H1 (cell line): ENCODE data around the gene TBC1D9. TPM values are rescaled to one million over a fixed set of nuclear protein-coding genes. Genes with fewer than 3 reads are reported as not detected.

Experiments
- CTCF ChIA-PET: fragments of 300-600 bp; sonication (Branson Sonifier 250); formaldehyde crosslinking; loops from one replicate; lab custom pipeline; 2021; ENCODE audit not compliant: partially characterized antibody; lab: Charles Lee
- POLR2A ChIA-PET: fragments of 300-600 bp; sonication (Branson Sonifier 250); formaldehyde crosslinking; loops from one replicate; lab custom pipeline; 2021; ENCODE audit warnings: inconsistent platforms; ENCODE audit not compliant: partially characterized antibody; lab: Charles Lee
- DNase-seq, 2 experiments: peaks; one replicate each; pipeline versions ENCODE4 v3.0.0 to v3.0.0-alpha.2; 2010 to 2022; ENCODE audit warnings: low spot score in 2 of 2, low read depth in 1 of 2, mixed read lengths in 1 of 2
- FAIRE-seq: peaks from 2 replicates; lab custom pipeline; 2011; peaks lifted over from hg19 to GRCh38; lab: Jason Lieb, UNC
- H2AFZ ChIP-seq: 2 replicates; pipeline ENCODE4 v1.8.1; 2012; ENCODE audit warnings: low read length, inconsistent platforms
- H2AK5ac ChIP-seq: 2 replicates; pipeline ENCODE4 v1.6.1; 2013; ENCODE audit warnings: low read depth, low read length
- H2BK120ac ChIP-seq: replicated peaks from 2 replicates; pipeline ENCODE3; 2013; ENCODE audit warnings: low read depth, low read length, inconsistent platforms
- H2BK12ac ChIP-seq: 2 replicates; pipeline ENCODE4 v1.6.1; 2013; ENCODE audit warnings: low read depth, low read length
- H2BK15ac ChIP-seq: 2 replicates; pipeline ENCODE4 v1.6.1; 2013; ENCODE audit warnings: low read length
- H2BK20ac ChIP-seq: 2 replicates; pipeline ENCODE4 v1.6.1; 2013; ENCODE audit warnings: low read length
- H2BK5ac ChIP-seq: 2 replicates; pipeline ENCODE4 v1.6.1; 2013; ENCODE audit warnings: low read depth, low read length
- H3K14ac ChIP-seq: 2 replicates; pipeline ENCODE4 v1.6.1; 2013; ENCODE audit warnings: inconsistent platforms; ENCODE audit not compliant: insufficient read length
- H3K18ac ChIP-seq: 2 replicates; pipeline ENCODE4 v1.6.1; 2013; ENCODE audit warnings: low read length; ENCODE audit errors: extremely low read depth
- H3K23ac ChIP-seq: 2 replicates; pipeline ENCODE4 v1.6.1; 2013; ENCODE audit warnings: inconsistent platforms; ENCODE audit not compliant: insufficient read length
- H3K23me2 ChIP-seq: 2 replicates; pipeline ENCODE4 v1.6.1; 2013; ENCODE audit warnings: low read depth, low read length
- H3K27ac ChIP-seq: 2 replicates; pipeline ENCODE4 v1.6.1; 2011; ENCODE audit warnings: low read depth, low read length, inconsistent platforms
- H3K27me3 ChIP-seq, 4 experiments: replicated peaks in 1 of 4; 1 replicate in 1 of 4; 2 replicates in 3 of 4; pipeline versions ENCODE4 v1.6.1 to v1.8.1; 2011 to 2013; ENCODE audit warnings: low read length in 3 of 4, mild to moderate bottlenecking in 3 of 4, inconsistent platforms in 2 of 4, mixed read lengths in 2 of 4, moderate library complexity in 1 of 4; ENCODE audit not compliant: control insufficient read depth in 3 of 4, insufficient read depth in 3 of 4; ENCODE audit errors: extremely low read depth in 1 of 4
- H3K36me3 ChIP-seq, 4 experiments: 2 replicates each; pipeline versions ENCODE4 v1.6.1 to v1.8.1; 2011 to 2013; ENCODE audit warnings: mild to moderate bottlenecking in 4 of 4, low read length in 3 of 4, moderate library complexity in 2 of 4, control low read depth in 1 of 4, inconsistent platforms in 1 of 4; ENCODE audit not compliant: insufficient read depth in 4 of 4, control insufficient read depth in 2 of 4
- H3K4ac ChIP-seq: replicated peaks from 2 replicates; pipeline ENCODE3; 2013; ENCODE audit warnings: low read length, low read depth, mixed read lengths, inconsistent platforms; ENCODE audit not compliant: insufficient read length
- H3K4me1 ChIP-seq, 4 experiments: replicated peaks in 1 of 4; 1 replicate in 1 of 4; 2 replicates in 3 of 4; pipeline versions ENCODE4 v1.6.1 to v1.8.1; 2011 to 2013; ENCODE audit warnings: low read length in 3 of 4, inconsistent platforms in 2 of 4, mixed read lengths in 1 of 4; ENCODE audit not compliant: insufficient read depth in 4 of 4, control insufficient read depth in 3 of 4
- H3K4me2 ChIP-seq, 2 experiments: 2 replicates each; pipeline versions ENCODE4 v1.6.1 to v1.8.1; 2011 to 2013; ENCODE audit warnings: low read depth in 2 of 2, low read length in 2 of 2, control low read depth in 1 of 2, inconsistent platforms in 1 of 2, mild to moderate bottlenecking in 1 of 2; ENCODE audit not compliant: insufficient read depth in 1 of 2
- H3K4me3 ChIP-seq, 4 experiments: fragments of 200-600, 300-600 bp in 1 of 4; sonication (generic), shearing (Covaris generic), sonication (Bioruptor Twin) in 1 of 4; 2 replicates each; pipeline versions ENCODE4 v1.5.1 to v1.8.1; 2011 to 2016; ENCODE audit warnings: low read length in 4 of 4, low read depth in 3 of 4, control low read depth in 2 of 4, inconsistent platforms in 2 of 4, mild to moderate bottlenecking in 2 of 4, mixed read lengths in 1 of 4, moderate library complexity in 1 of 4; ENCODE audit not compliant: insufficient read depth in 2 of 4; ENCODE audit errors: extremely low read depth in 1 of 4
- H3K56ac ChIP-seq: replicated peaks from 2 replicates; pipeline ENCODE3; 2013; ENCODE audit warnings: low read depth, mild to moderate bottlenecking, mixed read lengths, low read length, inconsistent platforms; ENCODE audit not compliant: insufficient read length
- H3K79me1 ChIP-seq: 2 replicates; pipeline ENCODE4 v1.6.1; 2013; ENCODE audit warnings: low read depth, low read length, control low read depth
- H3K79me2 ChIP-seq, 2 experiments: 2 replicates each; pipeline versions ENCODE4 v1.6.1 to v1.8.1; 2012 to 2013; ENCODE audit warnings: low read length in 2 of 2, mild to moderate bottlenecking in 2 of 2, inconsistent platforms in 1 of 2; ENCODE audit not compliant: insufficient read depth in 2 of 2, control insufficient read depth in 1 of 2
- H3K9ac ChIP-seq, 4 experiments: replicated peaks in 1 of 4; 1 replicate in 1 of 4; 2 replicates in 3 of 4; pipeline versions ENCODE4 v1.6.1 to v1.8.1; 2011 to 2013; ENCODE audit warnings: low read depth in 3 of 4, low read length in 3 of 4, control low read depth in 2 of 4, mild to moderate bottlenecking in 2 of 4, moderate library complexity in 2 of 4, inconsistent platforms in 1 of 4; ENCODE audit errors: extremely low read depth in 1 of 4
- H3K9me3 ChIP-seq, 2 experiments: 2 replicates each; pipeline versions ENCODE4 v1.6.1 to v1.8.1; 2012 to 2013; ENCODE audit warnings: mild to moderate bottlenecking in 2 of 2, moderate library complexity in 2 of 2, control low read depth in 1 of 2, inconsistent platforms in 1 of 2, low read depth in 1 of 2, low read length in 1 of 2, mixed read lengths in 1 of 2; ENCODE audit not compliant: insufficient read depth in 2 of 2
- H4K20me1 ChIP-seq, 2 experiments: replicated peaks in 1 of 2; 2 replicates each; pipeline versions ENCODE3 to v1.8.1; 2011 to 2013; ENCODE audit warnings: inconsistent platforms in 2 of 2, low read length in 2 of 2, mild to moderate bottlenecking in 1 of 2; ENCODE audit not compliant: insufficient read depth in 2 of 2, control insufficient read depth in 1 of 2
- H4K5ac ChIP-seq: 2 replicates; pipeline ENCODE4 v1.6.1; 2013; ENCODE audit warnings: low read length, low read depth, mixed read lengths, inconsistent platforms; ENCODE audit not compliant: insufficient read length
- H4K8ac ChIP-seq: 2 replicates; pipeline ENCODE4 v1.8.0; 2013; ENCODE audit warnings: mild to moderate bottlenecking, moderate library complexity, low read length, inconsistent platforms; ENCODE audit not compliant: insufficient read depth; ENCODE audit errors: extremely low read depth
- H4K91ac ChIP-seq: replicated peaks from 2 replicates; pipeline ENCODE3; 2013; ENCODE audit warnings: low read length, mixed read lengths, inconsistent platforms; ENCODE audit not compliant: insufficient read length
- BCL11A ChIP-seq, 2 experiments: IDR thresholded peaks; one replicate each; pipeline ENCODE4 v1.6.1; 2011; ENCODE audit warnings: low read depth in 2 of 2, low read length in 2 of 2, mild to moderate bottlenecking in 2 of 2
- GTF2F1 ChIP-seq: IDR thresholded peaks from 2 replicates; pipeline ENCODE4 v1.6.1; 2012; ENCODE audit warnings: low read depth, low read length, improper control_type of control experiment, borderline replicate concordance
- SP4 ChIP-seq: IDR thresholded peaks from 2 replicates; pipeline ENCODE4 v1.6.1; 2012; ENCODE audit warnings: low read length, inconsistent platforms
- WGBS, 2 experiments: shearing (Covaris generic) in 1 of 2; methylation state at CpG; one replicate each; pipeline versions ENCODE4 v1.1.6 to v1.1.7; 2013 to 2015; ENCODE audit warnings: low lambda C conversion rate in 2 of 2, mixed read lengths in 2 of 2, inconsistent platforms in 1 of 2, low coverage in 1 of 2, missing lambda C conversion rate in 1 of 2; ENCODE audit not compliant: insufficient replicate concordance in 2 of 2, insufficient coverage in 1 of 2, insufficient read length in 1 of 2; ENCODE audit errors: extremely low coverage in 1 of 2, missing lambda C conversion rate in 1 of 2; 5-methylcytosine and 5-hydroxymethylcytosine counted together
- polyA plus RNA-seq, 7 experiments: library from polyadenylated mRNA; depleted of rRNA in 3 of 7; stranded (reverse) in 5 of 7; unstranded in 2 of 7; fragments of >200 nt in 5 of 7; fragments of 200-250 nt in 2 of 7; gene quantifications; 1 replicate in 5 of 7; 2 replicates in 1 of 7; 4 replicates in 1 of 7; pipeline versions ENCODE4 v1.2.1 to v1.2.3, GENCODE V29; 2011 to 2013; ENCODE audit warnings: missing spikeins in 2 of 7, mixed read lengths in 2 of 7
- total RNA-seq: library from RNA; stranded (reverse); fragmentation: NEBNext Ultra II Directional; extraction: Animal tissue kit (Norgen Biotek cat#: 25700); gene quantifications from 2 replicates; pipeline ENCODE4 v1.2.1, GENCODE V29; 2021

TBC1D9 gene
- total and polyA plus RNA-seq, 2 of the 8 experiments (the other 6 are each of a cell fraction or from before 2014, with no cell fraction given), result 0.94 to 1.0 TPM

DNA sequence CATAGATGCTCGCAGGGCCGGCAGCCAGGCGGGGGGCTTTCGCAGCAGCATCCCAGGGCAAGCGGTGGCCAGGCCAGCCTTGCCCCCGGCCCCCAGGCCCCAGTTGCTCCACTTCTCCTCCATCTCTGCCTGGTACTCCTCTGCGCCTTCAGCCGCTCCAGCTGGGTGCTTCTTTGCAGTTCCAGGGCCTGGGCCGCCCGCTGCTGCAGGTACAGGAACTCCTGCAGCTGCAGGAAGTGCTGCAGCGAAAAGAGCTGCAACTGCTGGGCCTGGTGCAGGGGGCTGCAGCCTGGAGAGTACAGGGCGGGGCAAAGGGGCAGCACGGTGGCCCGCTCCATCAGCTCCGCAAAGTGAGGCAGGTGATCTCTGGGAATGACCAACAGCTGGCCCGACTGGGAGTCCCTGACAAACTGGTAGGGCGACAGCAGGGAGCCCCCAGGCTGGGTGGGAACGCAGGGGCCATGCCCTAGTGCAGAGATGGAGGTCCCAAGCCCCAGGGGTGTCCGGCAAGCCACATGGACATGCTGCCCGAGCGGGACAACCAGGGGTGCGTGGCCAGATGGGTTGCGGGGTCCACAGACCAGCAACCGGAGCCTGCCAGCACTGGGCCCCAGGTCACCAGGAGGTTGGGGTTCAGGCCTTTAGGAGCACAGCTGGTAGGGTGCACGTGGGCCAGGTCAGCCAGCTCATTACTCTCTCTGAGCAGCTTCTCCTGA, 111.6 kb downstream of the TBC1D9 start:
- no peak for DNase-seq
- Histone ChIP-seq H3K23ac (no peak overlapping the region), H3K9me3 (no peaks in the 10 kb centered on the region), H2BK12ac (no peak overlapping the region), H2BK5ac (no peak overlapping the region), H4K91ac (no peak overlapping the region), H3K4me1 (peaks cover 0 to 4% (median under 1%) of the 10 kb centered on the region in 4 experiments; a peak in 5 of 7 replicates), H2BK20ac (no peak overlapping the region), H3K36me3 (no peaks in the 10 kb centered on the region), H3K4me3 (no peak overlapping the region), H3K27me3 (no peaks in the 10 kb centered on the region), H3K56ac (no peak overlapping the region), H4K20me1 (no peaks in the 10 kb centered on the region), H2AFZ (no peak overlapping the region), H3K4me2 (no peak overlapping the region), H3K9ac (no peak overlapping the region), H3K79me2 (no peaks in the 10 kb centered on the region), H2AK5ac (no peak overlapping the region), H2BK15ac (no peak overlapping the region), H3K23me2 (0 out of 2 replicates have a peak, but pooled peaks cover 1% of the 10 kb centered on the region), H4K5ac (no peak overlapping the region), H2BK120ac (no peak overlapping the region), H4K8ac (peak overlapping the region; percentile 29; the same call in 1 of the 2 replicates), H3K79me1 (no peaks in the 10 kb centered on the region), H3K18ac (no peak overlapping the region), H3K27ac (no peak overlapping the region), H3K14ac (no peak overlapping the region), H3K4ac (no peak overlapping the region)
- TF ChIP-seq BCL11A (IDR thresholded peaks at IDR 0.05; ENCODE audit: low read depth in 2 of 2, low read length in 2 of 2), result no peak
- no peak for TF ChIP-seq GTF2F1
- TF ChIP-seq SP4, result no peak
- ChIA-PET POLR2A (interaction anchor here (1.3 kb wide), 1 partner anchor 14 kb away, joined by 3 read pairs; no protein-coding TSS in a partner anchor), CTCF (interaction anchor here (0.6 to 1.8 kb wide), 6 partner anchors 9 to 662 kb away, joined by 3 to 7 read pairs (median 4); no protein-coding TSS in a partner anchor)
- FAIRE-seq, result no peak
- 93% methylated on average over 23 of the region's 25 CpGs; no CpG with 5 or more reads in 1 of the 2 experiments for WGBS, 2 experiments
